GM12874 (cell line): ENCODE measurements around the gene CDH20.

Experiments
- TF ChIP-seq, protein P1 (sequence below): IDR thresholded peaks from 2 replicates; pipeline ENCODE4 v1.5.1; 2011; ENCODE audit warnings: low read depth, mild to moderate bottlenecking, control low read depth, low read length, moderate library complexity; ENCODE audit not compliant: insufficient read depth

CDH20 gene

GRCh38 chr18:61350578-61350977, 17.3 kb downstream of the CDH20 start:
- TF ChIP-seq, protein P1, sequence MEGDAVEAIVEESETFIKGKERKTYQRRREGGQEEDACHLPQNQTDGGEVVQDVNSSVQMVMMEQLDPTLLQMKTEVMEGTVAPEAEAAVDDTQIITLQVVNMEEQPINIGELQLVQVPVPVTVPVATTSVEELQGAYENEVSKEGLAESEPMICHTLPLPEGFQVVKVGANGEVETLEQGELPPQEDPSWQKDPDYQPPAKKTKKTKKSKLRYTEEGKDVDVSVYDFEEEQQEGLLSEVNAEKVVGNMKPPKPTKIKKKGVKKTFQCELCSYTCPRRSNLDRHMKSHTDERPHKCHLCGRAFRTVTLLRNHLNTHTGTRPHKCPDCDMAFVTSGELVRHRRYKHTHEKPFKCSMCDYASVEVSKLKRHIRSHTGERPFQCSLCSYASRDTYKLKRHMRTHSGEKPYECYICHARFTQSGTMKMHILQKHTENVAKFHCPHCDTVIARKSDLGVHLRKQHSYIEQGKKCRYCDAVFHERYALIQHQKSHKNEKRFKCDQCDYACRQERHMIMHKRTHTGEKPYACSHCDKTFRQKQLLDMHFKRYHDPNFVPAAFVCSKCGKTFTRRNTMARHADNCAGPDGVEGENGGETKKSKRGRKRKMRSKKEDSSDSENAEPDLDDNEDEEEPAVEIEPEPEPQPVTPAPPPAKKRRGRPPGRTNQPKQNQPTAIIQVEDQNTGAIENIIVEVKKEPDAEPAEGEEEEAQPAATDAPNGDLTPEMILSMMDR, result no peak

DNA sequence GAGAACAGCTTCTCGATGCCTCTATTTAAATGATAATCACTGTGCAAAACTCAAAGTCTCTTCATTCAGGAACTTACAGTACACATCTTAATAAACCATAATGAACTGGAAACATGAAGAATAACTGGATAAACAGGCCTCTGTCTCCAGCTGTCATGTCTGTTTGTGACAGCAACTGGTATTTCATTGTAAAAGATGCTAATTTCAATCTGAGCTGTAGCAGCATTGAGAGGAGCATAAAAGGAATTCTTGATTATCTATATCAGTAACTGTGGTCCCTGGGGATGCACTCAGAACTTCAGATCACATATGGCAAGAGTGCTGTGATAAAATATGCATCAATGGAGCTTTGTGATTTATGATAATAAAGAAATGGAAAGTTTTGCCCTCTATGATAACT, 18.8 kb downstream of the CDH20 start:
- TF ChIP-seq, protein P1, result no peak

- TF ChIP-seq, protein P1, result no peak
Observed at GRCh38 chr18:61352611-61353010, 19.4 kb downstream of the CDH20 start.

DNA sequence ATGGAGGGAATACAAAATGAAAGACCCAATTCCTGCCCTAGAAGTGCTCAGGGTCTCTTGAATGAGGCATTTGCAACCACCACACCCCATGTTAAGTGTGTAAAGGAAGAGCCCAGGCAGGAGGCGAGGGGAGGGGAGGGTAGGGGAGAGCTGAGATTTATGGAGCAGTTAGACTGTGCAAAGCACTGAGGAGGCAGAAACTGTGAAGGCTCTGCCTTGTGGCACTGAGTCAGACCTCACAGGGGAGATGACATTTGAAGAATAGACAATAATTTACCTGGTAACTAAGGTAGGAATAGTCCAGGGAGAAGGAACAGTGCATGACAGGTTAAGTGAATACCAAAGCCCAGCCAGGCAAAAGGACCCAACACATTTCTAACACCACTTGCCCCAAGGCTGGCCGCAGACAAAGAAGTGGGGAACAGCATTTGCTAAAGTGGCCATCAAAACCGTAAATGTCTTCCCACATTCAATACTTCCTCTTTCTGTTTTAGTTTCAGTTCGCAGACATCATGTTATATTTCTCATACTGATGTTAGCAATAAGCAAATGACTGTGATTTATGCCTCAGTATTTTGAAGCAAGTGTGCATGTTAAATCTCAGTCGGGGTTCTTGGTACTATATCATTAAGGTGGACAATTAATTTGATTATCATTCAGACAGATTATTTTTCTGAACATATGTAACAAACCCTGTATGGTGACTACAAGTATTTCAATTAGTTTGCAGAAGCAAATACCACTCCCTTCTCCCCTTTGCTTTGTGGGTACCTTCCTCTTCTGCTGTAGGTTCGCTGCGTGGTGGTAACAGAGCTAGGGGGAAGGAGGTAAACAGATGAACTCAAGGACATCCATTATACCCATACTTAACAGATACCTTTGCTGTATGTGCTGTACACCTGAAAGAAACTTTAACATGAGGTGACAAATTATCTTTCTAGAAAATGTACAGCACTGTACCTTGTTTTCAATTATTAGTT, 27.5 kb downstream of the CDH20 start:
- TF ChIP-seq, protein P1, result no peak

GRCh38 chr18:61362511-61362910, 29.3 kb downstream of the CDH20 start:
- TF ChIP-seq, protein P1, result no peak

- TF ChIP-seq, protein P1, result no peak
Observed at GRCh38 chr18:61364953-61365352, 31.7 kb downstream of the CDH20 start.

- TF ChIP-seq, protein P1, result no peak
Observed at GRCh38 chr18:61368001-61368400, 34.8 kb downstream of the CDH20 start.
